PC-9 (cell line): ENCODE measurements around the gene ERC1. TPM values are rescaled to one million over a fixed set of nuclear protein-coding genes. Genes with fewer than 3 reads are reported as not detected.
"Not testable (repeated sequence)": the region's sequence is repeated elsewhere in the genome, so short reads cannot be mapped to it uniquely, and the experiment has no call there.

Experiments used
- BruUV-seq: library from RNA; stranded (reverse); fragments of 400-500 nt; replicated peaks from 2 replicates; lab custom pipeline; 2021; lab: Mats Ljungman, UMichigan
- CTCF ChIA-PET: fragments of 300-600 bp; sonication (Branson Sonifier 250); formaldehyde crosslinking; loops from one replicate; lab custom pipeline; 2022; ENCODE audit warnings: antibody characterized with exemption; lab: Charles Lee
- POLR2A ChIA-PET: fragments of 300-600 bp; sonication (Branson Sonifier 250); formaldehyde crosslinking; loops from one replicate; lab custom pipeline; 2022; ENCODE audit warnings: antibody characterized with exemption; ENCODE audit not compliant: unreplicated experiment; lab: Charles Lee
- DNase-seq, 2 experiments: peaks; one replicate each; pipeline versions ENCODE4 v3.0.0 to v3.0.0-alpha.2; 2015 to 2022; ENCODE audit warnings: mixed read lengths in 1 of 2
- H2AFZ ChIP-seq: fragments of 200-600 bp; sonication (generic); 2 replicates; pipeline ENCODE4 v1.8.1; 2017; ENCODE audit warnings: antibody characterized with exemption
- H3F3A ChIP-seq: fragments of 200-600 bp; sonication (generic); 2 replicates; pipeline ENCODE4 v1.8.1; 2017; ENCODE audit warnings: antibody characterized with exemption, mild to moderate bottlenecking, low read depth; ENCODE audit not compliant: insufficient read depth
- H3K27ac ChIP-seq: fragments of 200-600 bp; sonication (generic); 2 replicates; pipeline ENCODE4 v1.6.1; 2016; ENCODE audit warnings: mixed run types
- H3K27me3 ChIP-seq: fragments of 200-600 bp; sonication (generic); 2 replicates; pipeline ENCODE4 v1.6.1; 2016; ENCODE audit warnings: low read depth, mixed run types; ENCODE audit not compliant: insufficient read depth
- H3K36me3 ChIP-seq: fragments of 200-600 bp; sonication (generic); 2 replicates; pipeline ENCODE4 v1.6.1; 2016; ENCODE audit warnings: low read depth, mixed run types
- H3K4me1 ChIP-seq: fragments of 200-600 bp; sonication (generic); replicated peaks from 2 replicates; pipeline ENCODE4 v1.6.1; 2016; ENCODE audit warnings: mixed run types; ENCODE audit not compliant: insufficient read depth
- H3K4me2 ChIP-seq: fragments of 200-600 bp; sonication (generic); 2 replicates; pipeline ENCODE4 v1.6.1; 2017; ENCODE audit warnings: mixed run types
- H3K4me3 ChIP-seq: fragments of 200-600 bp; sonication (generic); 2 replicates; pipeline ENCODE4 v1.6.1; 2016; ENCODE audit warnings: mixed run types
- H3K79me2 ChIP-seq: fragments of 200-600 bp; sonication (generic); 2 replicates; pipeline ENCODE4 v1.6.1; 2017; ENCODE audit warnings: low read depth, mixed run types
- H3K9me2 ChIP-seq: fragments of 200-600 bp; sonication (generic); 2 replicates; pipeline ENCODE4 v1.8.1; 2017; ENCODE audit warnings: mild to moderate bottlenecking; ENCODE audit not compliant: insufficient read depth
- H3K9me3 ChIP-seq: fragments of 200-600 bp; sonication (generic); 2 replicates; pipeline ENCODE4 v1.8.1; 2016; ENCODE audit warnings: low read depth; ENCODE audit not compliant: insufficient read depth
- H4K20me1 ChIP-seq: fragments of 200-600 bp; sonication (generic); 2 replicates; pipeline ENCODE4 v1.8.1; 2017; ENCODE audit not compliant: insufficient read depth
- CTCF ChIP-seq: fragments of 200-600 bp; sonication (generic); conservative IDR thresholded peaks from 2 replicates; pipeline ENCODE4 v1.6.1; 2017; ENCODE audit warnings: mixed run types, antibody characterized with exemption, mild to moderate bottlenecking, moderate library complexity
- EZH2 ChIP-seq: fragments of 200-600 bp; sonication (generic); IDR thresholded peaks from 2 replicates; pipeline ENCODE4 v1.8.0; 2017; ENCODE audit warnings: antibody characterized with exemption, low read depth
- intact Hi-C: fragments of 100-400 bp; cut with micrococcal nuclease; formaldehyde crosslinking; loops from one replicate; pipeline ENCODE4 v1.10.0; 2022; ENCODE audit not compliant: unreplicated experiment
- total RNA-seq: library from RNA; stranded (reverse); gene quantifications from 2 replicates; pipeline ENCODE4 v1.2.3, GENCODE V29; 2021

The ERC1 gene
- total RNA-seq, 1 experiment from 2014 or later: 52.0 TPM

- no peak overlapping the region for H2AFZ ChIP-seq
- BruUV-seq: no TSS peak
- peaks cover 14% of the 10 kb centered on the region for H3F3A ChIP-seq
- ChIA-PET POLR2A (no interaction called here), CTCF (no interaction called here)
- H3K4me2 ChIP-seq: no peak overlapping the region
- H3K4me3 ChIP-seq: no peak overlapping the region
- no peaks in the 10 kb centered on the region for H4K20me1 ChIP-seq
- peaks cover 9% of the 10 kb centered on the region; the same call in 1 of the 2 replicates for H3K4me1 ChIP-seq
- H3K27ac ChIP-seq: no peak overlapping the region
- H3K9me3 ChIP-seq: no peaks in the 10 kb centered on the region; the same call in 1 of the 2 replicates
- H3K36me3 ChIP-seq: no peaks in the 10 kb centered on the region; the same call in 1 of the 2 replicates
- no peaks in the 10 kb centered on the region for H3K9me2 ChIP-seq
- DNase-seq: no peak
- intact Hi-C loops: no loop called here
- TF ChIP-seq CTCF (no peak), EZH2 (no peak)
- H3K27me3 ChIP-seq: no peaks in the 10 kb centered on the region
- no peaks in the 10 kb centered on the region for H3K79me2 ChIP-seq
These were observed 204.5 kb downstream of the ERC1 start for GRCh38 chr12:1195513-1195912.

- H2AFZ ChIP-seq: no peak overlapping the region
- intact Hi-C loops: no loop called here
- H4K20me1 ChIP-seq: no peaks in the 10 kb centered on the region
- ChIA-PET POLR2A (interaction anchor here (0.5 to 0.9 kb wide), 3 partner anchors 67 to 438 kb away, joined by 3 to 10 read pairs (median 5); no protein-coding TSS in a partner anchor), CTCF (interaction anchor here (0.6 kb wide), 1 partner anchor 73 kb away, joined by 3 read pairs; no protein-coding TSS in a partner anchor)
- no peaks in the 10 kb centered on the region for H3K79me2 ChIP-seq
- no TSS peak for BruUV-seq
- peaks cover 14% of the 10 kb centered on the region for H3F3A ChIP-seq
- H3K9me3 ChIP-seq: no peaks in the 10 kb centered on the region; the same call in 1 of the 2 replicates
- TF ChIP-seq CTCF: no peak
- no peak overlapping the region for H3K4me3 ChIP-seq
- no peaks in the 10 kb centered on the region for H3K27me3 ChIP-seq
- H3K36me3 ChIP-seq: no peaks in the 10 kb centered on the region; the same call in 1 of the 2 replicates
- H3K4me1 ChIP-seq: peaks cover 9% of the 10 kb centered on the region; the same call in 1 of the 2 replicates
- peak overlapping the region; percentile 49 for H3K27ac ChIP-seq
- H3K4me2 ChIP-seq: no peak overlapping the region
- DNase-seq: peak; percentile 15 to 60
- no peaks in the 10 kb centered on the region for H3K9me2 ChIP-seq
These were observed 206.4 kb downstream of the ERC1 start for GRCh38 chr12:1197264-1198018.

- H3K36me3 ChIP-seq, H4K20me1 ChIP-seq, H3K4me1 ChIP-seq, H3K27ac ChIP-seq, H3K9me2 ChIP-seq, H3K27me3 ChIP-seq, POLR2A ChIA-PET, H3K9me3 ChIP-seq, H3K4me2 ChIP-seq, H2AFZ ChIP-seq, CTCF ChIA-PET, BruUV-seq, intact Hi-C loops, H3K4me3 ChIP-seq, DNase-seq, H3K79me2 ChIP-seq: not testable (repeated sequence)
- peaks cover 19% of the 10 kb centered on the region for H3F3A ChIP-seq
These were observed 207.8 kb downstream of the ERC1 start for GRCh38 chr12:1198854-1199253.
